Activated naive CD4-positive, alpha-beta T cell treated with anti-CD3 and anti-CD28 coated beads, Interleukin-2, amount 10 ng/mL, durations not matched to agents 7 days and 5 days (primary cell): ENCODE measurements around the gene NAA80.

Experiments
- CTCF ChIA-PET: fragments of 350-600 bp; sonication (Branson Sonifier 250); formaldehyde crosslinking; loops from one replicate; lab custom pipeline; 2021; ENCODE audit warnings: antibody characterized with exemption; lab: Charles Lee
- DNase-seq: peaks from one replicate; pipeline ENCODE4 v3.0.0-alpha.2; 2020
- H3K27ac Mint-ChIP-seq: one replicate; pipeline ENCODE4 v1.8.0; 2021; ENCODE audit warnings: mild to moderate bottlenecking, moderate library complexity, mixed read lengths
- H3K27me3 Mint-ChIP-seq: one replicate; pipeline ENCODE4 v1.8.0; 2021; ENCODE audit warnings: mild to moderate bottlenecking, mixed read lengths
- H3K36me3 Mint-ChIP-seq: one replicate; pipeline ENCODE4 v1.8.0; 2021; ENCODE audit warnings: mixed read lengths
- H3K4me1 Mint-ChIP-seq: one replicate; pipeline ENCODE4 v1.8.0; 2021; ENCODE audit warnings: mixed read lengths
- H3K4me3 Mint-ChIP-seq: one replicate; pipeline ENCODE4 v1.8.0; 2021; ENCODE audit warnings: mild to moderate bottlenecking, moderate library complexity, mixed read lengths
- H3K9me3 Mint-ChIP-seq: one replicate; pipeline ENCODE4 v1.8.0; 2021; ENCODE audit warnings: mixed read lengths

NAA80 gene

GRCh38 chr3:50298836-50299637, at the start of gene NAA80, which contains the start of gene HYAL3:
Gene NAA80 (minus strand): TSS chr3:50299405. CDS start chr3:50297463, 1,942 bp downstream.
Gene HYAL3 (minus strand): TSS chr3:50299405. CDS start chr3:50295602, 3,803 bp downstream.
- peak; percentile 100 for DNase-seq
- no peaks in the 10 kb centered on the region for H3K9me3 Mint-ChIP-seq
- peak within 1 kb of the TSS; percentile 98 for H3K4me3 Mint-ChIP-seq
- H3K36me3 Mint-ChIP-seq = peaks cover 5% of the 10 kb centered on the region
- H3K4me1 Mint-ChIP-seq = peaks cover 40% of the 10 kb centered on the region
- CTCF ChIA-PET = interaction anchor here (1.2 to 3.8 kb wide), 5 partner anchors 15 to 25 kb away, joined by 3 to 20 read pairs (median 7); partner anchors contain the start of gene HYAL2
- H3K27me3 Mint-ChIP-seq = no peaks in the 10 kb centered on the region
- peak within 1 kb of the TSS; percentile 99 for H3K27ac Mint-ChIP-seq

GRCh38 chr3:50347187-50347813, 48.1 kb upstream of the NAA80 start:
- Mint-ChIP-seq H3K4me3 (peak overlapping the region; percentile 12), H3K4me1 (peaks cover 81% of the 10 kb centered on the region), H3K36me3 (peaks cover 28% of the 10 kb centered on the region), H3K9me3 (no peaks in the 10 kb centered on the region), H3K27me3 (no peaks in the 10 kb centered on the region), H3K27ac (peak overlapping the region; percentile 75)
- CTCF ChIA-PET = interaction anchor here (0.7 to 3.3 kb wide), 14 partner anchors 8 to 266 kb away, joined by 3 to 25 read pairs (median 4); partner anchors contain the start of gene C3orf18
- peak; percentile 86 for DNase-seq

- CTCF ChIA-PET = interaction anchor here (3.2 kb wide), 1 partner anchor 197 kb away, joined by 11 read pairs; no protein-coding TSS in a partner anchor
- Mint-ChIP-seq H3K27ac (peak within 1 kb of the TSS; percentile 80), H3K9me3 (no peaks in the 10 kb centered on the region), H3K36me3 (peaks cover 23% of the 10 kb centered on the region), H3K4me3 (peak within 1 kb of the TSS; percentile 72), H3K27me3 (no peaks in the 10 kb centered on the region), H3K4me1 (peaks cover 81% of the 10 kb centered on the region)
- peak; percentile 87 for DNase-seq
Measured at GRCh38 chr3:50345586-50346234, 46.5 kb upstream of the NAA80 start, which contains the start of gene ZMYND10. Gene ZMYND10 (minus strand): TSS chr3:50345732. CDS start chr3:50345579, 153 bp downstream.

- Mint-ChIP-seq H3K36me3 (peaks cover 19% of the 10 kb centered on the region), H3K4me1 (peaks cover 78% of the 10 kb centered on the region), H3K4me3 (no peak overlapping the region), H3K27me3 (no peaks in the 10 kb centered on the region), H3K27ac (no peak overlapping the region), H3K9me3 (no peaks in the 10 kb centered on the region)
- DNase-seq = no peak
- CTCF ChIA-PET = interaction anchor here (3.2 kb wide), 1 partner anchor 198 kb away, joined by 11 read pairs; no protein-coding TSS in a partner anchor
Measured at GRCh38 chr3:50345008-50345407, 45.8 kb upstream of the NAA80 start.

GRCh38 chr3:50342813-50343633, 43.8 kb upstream of the NAA80 start:
- peaks cover 27% of the 10 kb centered on the region for H3K36me3 Mint-ChIP-seq
- peaks cover 72% of the 10 kb centered on the region for H3K4me1 Mint-ChIP-seq
- no peaks in the 10 kb centered on the region for H3K9me3 Mint-ChIP-seq
- no peaks in the 10 kb centered on the region for H3K27me3 Mint-ChIP-seq
- H3K27ac Mint-ChIP-seq = peak overlapping the region; percentile 94
- CTCF ChIA-PET = interaction anchor here (0.9 to 3.2 kb wide), 3 partner anchors 11 to 200 kb away, joined by 4 to 11 read pairs (median 4); no protein-coding TSS in a partner anchor
- H3K4me3 Mint-ChIP-seq = no peak overlapping the region
- no peak for DNase-seq

GRCh38 chr3:50341996-50342650, 42.9 kb upstream of the NAA80 start:
- no peak for DNase-seq
- H3K36me3 Mint-ChIP-seq = peaks cover 24% of the 10 kb centered on the region
- peaks cover 63% of the 10 kb centered on the region for H3K4me1 Mint-ChIP-seq
- no peaks in the 10 kb centered on the region for H3K27me3 Mint-ChIP-seq
- no peaks in the 10 kb centered on the region for H3K9me3 Mint-ChIP-seq
- peak overlapping the region; percentile 28 for H3K4me3 Mint-ChIP-seq
- peak overlapping the region; percentile 94 for H3K27ac Mint-ChIP-seq
- CTCF ChIA-PET = interaction anchor here (0.9 to 3.2 kb wide), 3 partner anchors 8 to 200 kb away, joined by 4 to 11 read pairs (median 6); partner anchors contain the start of genes CYB561D2 and NPRL2

GRCh38 chr3:50341537-50341936, 42.3 kb upstream of the NAA80 start:
- DNase-seq = peak; percentile 44
- peak overlapping the region; percentile 94 for H3K27ac Mint-ChIP-seq

GRCh38 chr3:50340448-50341329, 41.5 kb upstream of the NAA80 start, which contains the start of gene RASSF1:
Gene RASSF1 (minus strand): TSS chr3:50340836. CDS start chr3:50340805, 31 bp downstream.
- CTCF ChIA-PET = interaction anchor here (0.7 to 1.8 kb wide), 3 partner anchors 10 to 231 kb away, joined by 3 to 6 read pairs (median 3); partner anchors contain the start of genes CYB561D2 and NPRL2
- Mint-ChIP-seq H3K27ac (peak within 1 kb of the TSS; percentile 97), H3K4me1 (peaks cover 62% of the 10 kb centered on the region), H3K9me3 (no peaks in the 10 kb centered on the region), H3K27me3 (no peaks in the 10 kb centered on the region), H3K36me3 (peaks cover 34% of the 10 kb centered on the region), H3K4me3 (peak within 1 kb of the TSS; percentile 80)
- peak; percentile 86 for DNase-seq

More at GRCh38 chr3:50341537-50341936, 42.3 kb upstream of the NAA80 start:
- Mint-ChIP-seq H3K4me3 (peak overlapping the region; percentile 80), H3K27me3 (no peaks in the 10 kb centered on the region), H3K36me3 (peaks cover 25% of the 10 kb centered on the region), H3K4me1 (peaks cover 62% of the 10 kb centered on the region), H3K9me3 (no peaks in the 10 kb centered on the region)
- CTCF ChIA-PET = interaction anchor here (1.8 kb wide), 1 partner anchor 9 kb away, joined by 6 read pairs; the partner anchor contains the start of genes CYB561D2 and NPRL2

- peak overlapping the region; percentile 97 for H3K27ac Mint-ChIP-seq
- no peaks in the 10 kb centered on the region for H3K9me3 Mint-ChIP-seq
- peak overlapping the region; percentile 80 for H3K4me3 Mint-ChIP-seq
- CTCF ChIA-PET = interaction anchor here (1.8 kb wide), 1 partner anchor 10 kb away, joined by 6 read pairs; the partner anchor contains the start of genes CYB561D2 and NPRL2
- H3K27me3 Mint-ChIP-seq = no peaks in the 10 kb centered on the region
- peaks cover 39% of the 10 kb centered on the region for H3K36me3 Mint-ChIP-seq
- DNase-seq = no peak
- H3K4me1 Mint-ChIP-seq = peaks cover 61% of the 10 kb centered on the region
Measured at GRCh38 chr3:50340147-50340447, 40.9 kb upstream of the NAA80 start.

GRCh38 chr3:50339485-50340146, 40.4 kb upstream of the NAA80 start:
- H3K27me3 Mint-ChIP-seq = no peaks in the 10 kb centered on the region
- peak overlapping the region; percentile 80 for H3K4me3 Mint-ChIP-seq
- DNase-seq = no peak
- peaks cover 60% of the 10 kb centered on the region for H3K4me1 Mint-ChIP-seq
- H3K36me3 Mint-ChIP-seq = peaks cover 40% of the 10 kb centered on the region
- H3K27ac Mint-ChIP-seq = peak overlapping the region; percentile 97
- CTCF ChIA-PET = interaction anchor here (1.3 kb wide), 2 partner anchors 8 to 9 kb away, joined by 4 read pairs; no protein-coding TSS in a partner anchor
- H3K9me3 Mint-ChIP-seq = no peaks in the 10 kb centered on the region

- no peaks in the 10 kb centered on the region for H3K27me3 Mint-ChIP-seq
- DNase-seq = no peak
- H3K27ac Mint-ChIP-seq = peak overlapping the region; percentile 97
- peaks cover 64% of the 10 kb centered on the region for H3K4me1 Mint-ChIP-seq
- peak overlapping the region; percentile 80 for H3K4me3 Mint-ChIP-seq
- CTCF ChIA-PET = interaction anchor here (1.0 to 3.0 kb wide), 5 partner anchors 9 to 92 kb away, joined by 3 to 10 read pairs (median 4); partner anchors contain the start of genes CYB561D2 and NPRL2
- H3K9me3 Mint-ChIP-seq = no peaks in the 10 kb centered on the region
- H3K36me3 Mint-ChIP-seq = peaks cover 45% of the 10 kb centered on the region
Measured at GRCh38 chr3:50338965-50339364, 39.8 kb upstream of the NAA80 start.
